ENCODE data around the gene RAC3. TPM values are rescaled to one million over a fixed set of nuclear protein-coding genes. Genes with fewer than 3 reads are reported as not detected.
"Not testable (repeated sequence)": the region's sequence is repeated elsewhere in the genome, so short reads cannot be mapped to it uniquely, and the experiment has no call there.

The RAC3 gene
- polyA plus RNA-seq, 3 donors, result 8.2 to 9.3 (median 8.2) TPM

DNA sequence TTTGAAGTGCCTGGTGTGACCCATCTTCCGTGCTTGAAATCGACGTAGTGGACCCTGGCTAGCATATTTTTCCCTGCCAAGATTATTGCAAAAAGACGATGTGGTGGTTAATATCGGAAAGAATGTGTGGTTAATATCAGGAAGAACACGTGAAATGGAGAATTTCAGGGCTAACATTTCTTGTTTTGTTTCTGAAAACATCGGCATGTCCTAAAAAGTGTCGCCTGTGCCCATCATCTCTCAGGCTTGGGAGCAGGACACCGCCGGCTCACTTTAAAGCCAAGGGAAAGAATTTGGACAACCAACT is 6.4 kb downstream of the RAC3 start:
- no peak for DNase-seq (ENCODE audit: low read depth in 3 of 3, low spot score in 2 of 3)

DNA sequence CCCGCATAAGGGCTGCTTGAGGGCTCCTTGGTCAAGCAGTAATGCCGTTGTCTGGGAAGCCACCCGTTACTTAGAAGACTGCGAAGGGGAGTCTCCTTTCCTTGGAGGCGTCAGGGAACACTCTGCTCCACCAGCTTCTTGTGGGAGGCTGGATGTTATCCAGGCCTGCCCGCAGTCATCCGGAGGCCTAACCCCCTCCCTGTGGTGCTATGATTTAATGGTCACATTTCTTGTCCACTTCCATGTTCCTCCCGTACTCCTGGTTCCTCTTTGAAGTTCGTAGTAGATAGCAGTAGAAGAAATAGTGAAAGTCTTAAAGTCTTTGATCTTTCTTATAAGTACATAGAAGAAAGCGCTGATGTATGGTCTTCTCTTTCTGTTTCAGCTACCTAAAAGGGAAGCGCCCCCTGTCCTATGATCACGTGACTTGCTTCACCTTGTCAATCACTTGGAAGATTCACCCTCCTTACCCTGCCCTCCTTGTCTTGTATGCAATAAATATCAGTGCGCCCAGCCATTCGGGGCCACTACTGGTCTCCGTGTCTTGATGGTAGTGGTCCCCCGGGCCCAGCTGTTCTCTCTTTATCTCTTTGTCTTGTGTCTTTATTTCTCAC is 7.4 kb downstream of the RAC3 start:
- not testable (repeated sequence) for DNase-seq (ENCODE audit: low read depth in 3 of 3, low spot score in 2 of 3)

DNA sequence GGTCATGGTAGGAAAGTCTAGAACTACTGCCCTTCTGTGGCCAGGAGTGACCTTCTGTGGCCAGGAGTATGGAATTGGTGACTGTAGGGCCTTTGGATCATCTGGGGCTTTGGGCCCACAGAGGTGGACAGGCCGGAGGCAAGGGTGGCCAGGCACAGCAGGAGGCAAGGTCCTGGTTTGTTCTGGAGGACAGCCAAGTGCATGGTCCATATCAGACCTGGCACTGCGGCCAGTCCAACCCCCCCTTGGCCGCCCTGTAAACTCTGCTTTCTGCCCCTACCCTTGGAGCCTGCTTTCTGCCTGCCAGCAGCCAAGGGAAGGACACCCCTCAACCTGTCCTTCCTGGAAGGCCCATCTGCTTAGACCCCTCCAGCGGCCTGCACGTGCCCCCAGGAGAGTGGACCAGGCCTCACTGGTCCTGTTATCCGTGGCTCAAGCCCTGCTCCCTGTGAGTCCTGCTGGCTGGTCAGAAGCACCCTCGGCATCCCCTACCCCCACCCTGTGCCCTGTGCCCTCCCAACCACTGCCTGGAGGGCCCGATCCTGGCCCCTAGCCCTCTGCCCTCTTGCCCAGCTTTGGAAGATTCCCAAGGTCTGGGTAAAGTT is 8.3 kb downstream of the RAC3 start:
- DNase-seq (ENCODE audit: low read depth in 3 of 3, low spot score in 2 of 3), result no peak

DNA sequence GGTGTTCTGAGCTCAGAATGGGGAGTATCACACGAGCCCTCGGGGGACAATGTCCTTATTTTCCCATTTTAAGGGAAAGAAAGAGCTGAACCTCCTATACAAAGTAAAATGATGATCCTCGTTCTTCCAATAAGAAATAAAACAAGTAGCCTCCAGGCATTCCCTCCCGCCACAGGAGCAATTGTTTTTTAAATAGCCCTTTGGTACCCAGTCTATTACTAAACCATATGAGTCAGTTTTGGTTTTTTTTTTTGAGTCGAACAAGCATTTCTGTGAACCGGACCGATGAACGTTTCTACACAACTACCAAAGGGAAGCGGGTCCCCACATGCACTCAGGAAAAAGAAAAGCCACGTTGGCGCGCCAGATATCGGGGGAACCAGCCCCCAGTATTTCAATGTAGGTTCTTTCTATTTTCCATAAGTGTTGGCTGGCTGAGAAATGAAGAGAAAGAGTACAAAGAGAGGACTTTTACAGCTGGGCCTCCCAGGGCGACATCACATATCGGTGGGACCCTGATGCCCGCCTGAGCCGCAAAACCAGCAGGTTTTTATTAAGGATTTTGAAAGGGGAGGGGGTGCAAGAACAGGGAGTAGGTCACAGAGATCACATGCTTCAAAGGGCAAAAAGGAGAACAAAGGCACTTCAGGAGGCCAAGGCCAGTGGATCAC is 9.8 kb downstream of the RAC3 start:
- no peak for DNase-seq (ENCODE audit: low read depth in 3 of 3, low spot score in 2 of 3)

DNA sequence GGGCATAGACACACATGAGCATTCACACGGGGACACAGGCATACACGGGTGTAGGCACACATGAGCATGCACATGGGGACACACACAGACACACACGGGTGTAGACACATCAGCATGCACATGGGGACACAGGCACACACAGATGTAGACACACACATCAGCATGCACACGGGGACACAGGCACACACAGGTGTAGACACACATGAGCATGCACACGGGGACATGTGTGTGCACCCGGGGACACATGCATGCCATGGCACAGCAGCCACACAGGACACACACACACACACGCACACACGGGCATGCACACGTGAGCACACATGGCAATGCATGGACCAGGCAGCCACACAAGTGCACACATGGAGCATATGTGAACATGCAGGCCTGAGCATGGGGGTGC is 11.2 kb downstream of the RAC3 start:
- no peak for DNase-seq (ENCODE audit: low read depth in 3 of 3, low spot score in 2 of 3)

DNA sequence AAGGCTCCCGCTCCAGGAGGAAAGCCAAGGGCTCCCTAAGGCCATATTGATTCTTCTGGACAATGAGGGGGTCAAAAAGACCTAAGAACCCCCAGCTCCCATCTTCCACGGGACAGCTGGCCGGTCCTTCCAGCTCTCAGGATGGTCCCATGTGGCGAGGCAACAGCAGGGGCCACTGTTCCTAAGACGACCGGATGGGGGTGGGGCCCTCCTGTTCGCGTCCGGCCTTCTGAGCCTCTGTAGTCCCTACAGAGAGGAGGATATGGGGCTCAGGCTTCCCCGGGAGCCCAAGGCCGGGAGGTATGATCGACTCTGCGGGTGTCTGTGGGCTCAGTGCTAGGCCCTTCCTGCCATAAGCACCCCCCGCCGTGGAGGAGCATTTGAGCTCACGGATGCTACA is 12.0 kb downstream of the RAC3 start:
- no peak for DNase-seq (ENCODE audit: low read depth in 3 of 3, low spot score in 2 of 3)

DNA sequence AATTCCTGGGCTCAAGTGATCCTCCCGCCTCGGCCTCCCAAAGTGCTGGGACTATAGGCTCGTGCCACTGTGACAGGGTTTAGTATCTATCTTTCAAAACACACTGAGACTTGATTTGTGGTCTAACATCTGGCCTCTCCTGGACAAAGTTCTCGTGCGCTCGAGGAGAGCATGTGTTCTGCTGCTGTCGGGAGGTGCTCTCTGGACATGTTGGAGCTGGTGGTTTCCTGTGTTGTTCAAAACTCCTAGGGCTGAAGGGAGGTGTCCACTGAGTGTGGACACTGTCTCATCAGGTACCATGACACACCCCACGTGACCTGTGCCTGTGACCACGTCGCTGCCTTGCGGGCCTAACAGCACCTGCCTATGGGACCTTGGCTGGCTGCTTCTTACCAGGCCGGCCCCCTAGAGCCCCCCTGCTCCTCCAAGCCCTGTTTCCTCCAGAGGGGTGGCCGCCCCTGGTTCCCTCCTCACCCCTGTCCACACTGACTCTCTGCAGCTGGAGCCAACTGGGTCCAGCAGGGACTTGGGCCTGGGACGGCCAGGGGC is 14.5 kb downstream of the RAC3 start:
- no peak for DNase-seq (ENCODE audit: low read depth in 3 of 3, low spot score in 2 of 3)

DNA sequence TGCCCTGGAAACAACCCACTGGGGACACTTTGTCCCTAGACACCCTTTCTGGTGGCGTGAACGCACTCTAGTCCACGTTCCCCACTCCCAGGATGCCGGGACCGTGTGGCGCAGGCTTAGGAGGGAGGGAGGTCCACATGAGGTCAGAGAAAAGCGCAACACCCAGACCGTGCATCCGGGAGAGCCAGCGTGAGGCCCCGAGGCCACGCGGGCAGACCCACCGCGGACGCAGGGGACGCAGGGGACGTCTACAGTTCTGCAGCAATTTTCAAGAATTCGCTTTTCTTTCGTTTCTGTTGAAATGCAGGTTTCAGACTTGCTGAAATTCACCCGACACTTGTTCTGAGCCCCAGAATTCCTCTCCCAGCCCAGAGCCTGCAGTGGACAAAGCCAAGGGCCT is 15.4 kb downstream of the RAC3 start:
- DNase-seq (ENCODE audit: low read depth in 3 of 3, low spot score in 2 of 3), result no peak

DNA sequence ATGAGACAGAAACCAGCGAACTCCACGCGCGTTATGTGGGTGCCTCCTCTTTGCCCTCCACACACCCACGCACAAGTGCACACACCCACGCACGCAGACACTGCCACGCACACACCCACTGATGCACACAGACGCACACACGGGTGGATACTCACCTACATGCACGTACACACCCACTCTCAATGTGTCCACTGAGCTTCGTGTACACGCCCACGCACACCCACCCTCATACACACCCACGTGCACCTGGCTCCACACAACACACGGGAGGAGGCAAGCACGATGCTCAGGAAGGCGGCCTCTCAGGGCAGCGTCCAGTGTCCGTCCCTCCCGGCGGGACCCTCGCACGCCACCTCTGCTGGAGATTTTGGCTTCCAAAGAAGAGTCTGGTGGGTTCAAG is 15.9 kb downstream of the RAC3 start:
- no peak for DNase-seq (ENCODE audit: low read depth in 3 of 3, low spot score in 2 of 3)

DNA sequence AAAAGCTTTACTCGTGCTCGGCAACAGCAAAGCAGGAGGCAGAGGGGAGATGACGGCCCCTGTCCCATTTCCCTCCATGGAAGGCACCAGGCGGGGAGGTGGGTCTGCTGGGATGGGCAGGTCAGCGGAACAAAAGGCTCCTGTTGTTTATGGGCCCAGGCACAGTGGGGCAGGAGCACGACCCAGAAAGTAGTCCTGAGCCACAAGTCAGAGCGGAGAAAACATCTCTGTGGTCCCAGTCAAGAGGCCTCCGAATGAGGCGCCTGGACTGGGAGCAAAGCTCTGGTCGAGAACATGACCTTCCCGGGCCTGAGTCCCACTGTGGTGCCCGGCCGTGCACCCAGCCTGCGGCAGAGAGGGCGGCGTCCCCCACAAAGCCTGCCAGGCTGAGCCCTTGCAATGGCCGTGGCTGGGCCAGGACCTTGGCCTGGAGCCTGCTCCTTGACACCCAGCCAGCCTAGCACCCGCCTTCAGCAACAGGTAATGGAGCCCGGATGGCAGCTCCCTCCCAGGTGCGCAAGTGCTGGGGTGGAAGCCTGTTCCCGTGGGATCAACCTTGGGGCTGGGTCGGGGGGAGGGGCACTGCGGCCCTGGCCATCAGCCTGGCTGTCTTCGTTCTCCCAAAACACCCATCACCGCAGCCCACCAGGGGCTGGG is 16.6 kb downstream of the RAC3 start:
- no peak for DNase-seq (ENCODE audit: low read depth in 3 of 3, low spot score in 2 of 3)

DNA sequence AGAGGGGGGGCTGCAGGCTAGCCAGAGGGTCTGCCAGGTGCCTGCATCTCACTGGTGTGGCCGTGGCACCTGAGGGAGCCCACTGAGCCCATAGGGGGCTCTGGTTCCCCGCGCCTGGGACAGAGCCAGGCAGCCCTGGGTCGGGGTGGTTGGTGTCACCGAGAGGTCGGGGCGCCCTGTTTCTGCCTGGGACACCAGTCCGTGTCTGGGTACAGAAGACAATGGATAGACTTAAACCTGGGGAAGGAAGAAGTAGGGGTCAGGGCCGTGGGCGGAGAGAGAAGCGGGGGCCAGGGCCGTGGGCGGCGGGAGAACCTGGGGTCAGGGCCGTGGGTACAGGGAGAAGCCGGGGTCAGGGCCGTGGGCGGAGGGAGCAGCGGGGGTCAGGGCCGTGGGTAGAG is 17.1 kb downstream of the RAC3 start:
- no peak for DNase-seq (ENCODE audit: low read depth in 3 of 3, low spot score in 2 of 3)

DNA sequence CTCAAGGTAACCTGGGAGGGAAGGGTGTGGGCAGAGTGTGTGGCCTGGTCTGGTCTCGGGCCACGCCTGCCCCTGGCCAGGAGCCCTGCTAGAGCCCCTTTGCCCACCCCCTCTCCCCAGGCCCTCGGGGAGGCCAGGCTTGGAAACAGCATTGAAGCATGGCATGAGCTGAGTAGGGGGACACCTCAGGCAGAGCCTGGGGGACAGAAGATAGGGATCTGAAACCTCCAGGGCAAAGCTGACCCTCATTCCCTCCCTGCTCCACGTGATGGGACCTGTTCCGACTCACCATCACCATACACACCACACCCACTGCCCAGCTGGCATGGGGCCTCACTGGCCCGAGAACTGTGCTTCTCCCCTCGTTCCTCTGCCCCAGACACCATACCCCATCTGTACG is 17.6 kb downstream of the RAC3 start:
- DNase-seq (ENCODE audit: low read depth in 3 of 3, low spot score in 2 of 3), result no peak

DNA sequence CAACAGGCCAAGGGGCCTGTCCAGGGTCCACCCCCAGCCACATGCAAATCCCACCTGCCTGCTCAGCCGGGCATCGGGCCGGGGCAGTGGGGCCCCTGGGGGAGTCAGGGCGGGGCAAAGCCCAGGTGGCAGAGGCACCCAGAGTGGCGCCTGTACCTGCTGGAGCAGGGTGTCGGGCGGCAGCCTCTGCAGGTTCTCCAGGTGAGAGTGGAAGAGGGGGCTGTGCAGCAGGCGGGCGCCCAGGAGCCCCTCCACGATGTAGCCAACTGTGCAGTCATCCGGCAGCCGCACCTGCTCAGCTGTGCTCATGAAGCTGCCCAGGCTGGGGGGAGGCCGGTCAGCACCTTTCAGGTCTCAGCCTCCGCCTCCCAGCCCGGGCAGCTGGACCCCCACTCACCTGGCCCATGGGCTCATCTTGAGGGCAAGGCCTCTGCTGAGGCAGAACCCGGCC is 18.1 kb downstream of the RAC3 start:
- DNase-seq (ENCODE audit: low read depth in 3 of 3, low spot score in 2 of 3), result no peak

DNA sequence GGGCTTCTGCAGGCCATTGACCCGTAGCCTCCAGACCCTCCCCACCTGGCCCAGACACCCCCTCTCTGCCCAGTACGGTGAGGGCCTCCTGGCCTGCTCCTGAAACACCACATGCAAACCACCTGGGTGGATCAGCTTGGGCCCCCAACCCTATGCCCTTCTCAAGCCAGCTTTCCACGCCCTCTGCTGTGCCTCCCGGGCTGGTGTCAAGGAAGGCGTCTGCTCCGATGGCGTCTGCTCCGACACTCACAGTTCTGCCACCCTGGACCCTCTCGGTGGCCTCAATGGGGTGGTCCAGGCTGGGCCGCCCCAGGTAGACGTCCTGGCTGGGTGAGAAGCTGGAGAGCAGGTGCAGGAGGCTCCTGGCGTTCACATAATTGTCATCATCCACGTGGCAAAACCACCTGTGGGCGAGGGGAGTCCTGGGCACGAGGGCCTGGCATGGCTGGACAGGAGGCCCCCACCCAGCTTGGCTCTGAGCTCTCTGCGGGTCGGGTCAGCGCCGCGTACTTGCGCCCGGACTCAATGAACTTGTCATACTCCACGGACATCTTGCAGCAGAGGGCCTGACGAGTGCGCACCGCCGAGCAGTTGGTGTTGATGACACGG is 18.8 kb downstream of the RAC3 start:
- no peak for DNase-seq (ENCODE audit: low read depth in 3 of 3, low spot score in 2 of 3)

DNA sequence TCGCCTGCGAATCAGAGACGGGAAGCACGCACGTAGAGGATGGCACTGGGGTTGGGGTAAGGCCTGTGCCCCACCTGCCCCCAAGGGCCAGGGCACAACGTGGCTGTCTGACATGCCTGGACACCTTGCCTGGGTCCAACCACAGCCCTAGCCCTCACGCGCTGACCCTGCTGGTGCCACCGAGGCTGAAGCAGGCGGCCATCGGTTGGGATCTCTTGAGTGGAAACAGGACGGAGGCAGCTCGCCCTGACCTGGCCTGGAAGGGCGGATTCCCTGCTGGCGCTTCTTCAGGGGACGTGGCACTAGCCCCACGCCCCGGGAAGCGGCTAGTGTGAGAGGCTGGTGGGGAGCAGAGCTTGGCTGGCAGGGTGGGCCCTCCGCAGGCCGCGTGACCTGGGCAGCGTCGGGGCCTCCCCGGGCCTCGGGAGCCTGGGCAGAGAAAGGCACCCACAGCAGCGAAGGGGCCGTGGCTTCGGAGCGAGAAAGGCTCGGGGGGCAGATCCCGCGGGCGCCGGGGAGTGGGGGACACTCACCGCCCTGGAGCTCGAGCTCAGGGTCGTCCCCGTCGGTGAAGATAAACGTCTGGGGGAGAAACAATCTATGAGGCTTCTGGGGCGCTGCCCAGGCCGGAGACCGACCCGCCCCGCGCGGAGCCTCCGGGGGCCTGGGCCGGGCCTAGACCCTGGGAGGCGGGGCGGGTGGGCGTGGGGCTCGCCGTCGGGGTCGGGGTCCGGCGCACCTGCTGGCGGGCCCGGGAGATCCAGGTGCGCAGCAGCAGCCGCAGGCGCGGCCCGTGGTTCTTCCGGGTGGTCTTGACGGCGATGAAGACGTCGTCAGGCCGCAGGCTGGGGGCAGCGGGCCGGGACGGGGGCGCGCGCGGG is 19.5 kb downstream of the RAC3 start:
- DNase-seq (ENCODE audit: low read depth in 3 of 3, low spot score in 2 of 3), result no peak

DNA sequence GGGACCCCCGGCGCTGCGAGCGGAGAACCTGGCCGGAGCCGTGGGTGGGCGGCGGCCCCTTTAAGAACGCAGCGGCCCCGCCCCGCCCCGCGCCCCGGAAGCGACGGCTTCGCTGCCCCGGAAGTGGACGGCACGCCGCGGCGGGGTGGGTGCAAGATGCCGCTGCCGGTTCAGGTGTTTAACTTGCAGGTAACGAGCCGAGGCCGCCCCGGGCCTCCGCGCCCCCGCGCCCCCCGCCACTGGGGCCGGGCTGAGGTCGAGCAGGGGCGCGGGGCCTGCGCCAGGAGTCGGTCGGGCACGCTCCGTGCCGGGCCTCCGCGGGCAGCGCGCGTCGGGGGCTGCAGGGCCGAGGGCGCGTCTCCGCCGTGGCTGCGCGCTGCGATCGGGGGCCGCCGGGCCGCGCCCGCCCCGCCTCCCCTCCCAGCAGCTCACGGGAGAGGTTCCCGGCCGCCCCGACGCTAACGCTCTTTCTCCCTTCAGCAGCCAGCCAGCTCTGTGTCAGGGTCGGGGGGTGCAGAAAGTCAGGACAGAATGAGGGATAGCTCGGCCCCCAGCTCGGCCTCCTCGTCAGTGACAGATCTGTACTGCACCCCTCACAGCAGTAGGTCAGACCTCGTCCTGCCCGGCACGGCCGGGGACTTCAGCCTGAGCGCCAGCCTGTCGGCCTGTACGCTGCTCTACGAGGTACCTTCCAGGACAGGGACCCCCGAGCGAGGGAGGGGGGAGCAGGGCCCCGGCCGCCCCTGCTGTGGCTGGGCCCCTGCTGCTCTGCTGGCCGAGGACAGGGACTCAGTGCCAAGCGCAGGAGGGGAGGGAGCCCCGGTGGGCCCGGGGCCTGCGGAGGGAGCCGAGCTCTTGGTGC is 20.5 kb downstream of the RAC3 start, which contains the start of the genes GPS1 and RFNG:
Gene GPS1 (plus strand): TSS at position 123 of the 862 bp plus-strand sequence. CDS start 34 bp downstream, at position 157.
Gene RFNG (minus strand): TSS at position 36 of the 862 bp plus-strand sequence. CDS start 45 bp downstream, outside the sequence.
- DNase-seq (ENCODE audit: low read depth in 3 of 3, low spot score in 2 of 3), result no peak

DNA sequence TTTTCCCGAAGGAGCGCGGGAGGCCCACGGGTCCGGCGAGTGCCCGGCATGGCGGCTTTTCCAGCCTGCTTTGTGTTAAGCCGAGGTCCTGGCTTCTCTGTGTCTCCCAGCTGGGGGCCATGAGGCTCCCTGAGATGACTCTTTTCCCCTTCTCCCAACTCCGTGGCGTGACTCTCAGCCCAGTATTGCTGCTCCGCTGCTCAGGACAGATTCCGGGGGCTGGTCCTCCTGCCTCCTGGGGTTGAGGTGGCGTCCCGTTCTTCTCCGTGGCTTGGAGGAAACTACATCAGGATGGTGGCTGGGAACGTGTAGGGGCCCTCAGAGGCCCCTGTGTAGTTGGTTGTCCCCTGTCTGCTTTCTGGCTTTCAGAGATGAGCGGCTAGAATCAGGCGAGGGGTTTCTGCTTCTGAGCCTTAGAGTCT is 21.2 kb downstream of the RAC3 start:
- DNase-seq (ENCODE audit: low read depth in 3 of 3, low spot score in 2 of 3), result no peak

DNA sequence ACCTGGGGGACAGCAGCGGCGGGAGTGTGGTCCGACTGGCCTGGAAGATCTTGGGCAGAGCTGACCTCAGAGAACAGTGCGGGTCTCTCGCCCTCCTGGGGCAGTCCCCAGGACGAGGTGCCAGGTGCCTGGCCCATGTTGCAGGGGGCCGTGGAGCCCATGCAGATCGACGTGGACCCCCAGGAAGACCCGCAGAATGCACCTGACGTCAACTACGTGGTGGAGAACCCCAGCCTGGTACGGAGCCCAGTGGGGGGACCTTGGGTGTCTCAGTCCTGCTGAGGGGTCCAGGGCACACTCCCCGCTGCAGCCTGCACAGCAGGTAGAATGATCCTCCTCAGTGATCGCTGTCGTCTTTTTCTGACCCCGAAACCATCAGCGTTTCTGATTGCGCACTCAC is 21.7 kb downstream of the RAC3 start:
- DNase-seq (ENCODE audit: low read depth in 3 of 3, low spot score in 2 of 3), result no peak

All from right renal cortex interstitium (tissue), 3 donors.